Osteocyte (in vitro differentiated cells): ENCODE data around the gene DNAJB12. TPM values are rescaled to one million over a fixed set of nuclear protein-coding genes. Genes with fewer than 3 reads are reported as not detected.

ENCODE experiments used
- DNase-seq: peaks from one replicate; pipeline ENCODE4 v3.0.0; 2021; ENCODE audit warnings: mixed read lengths; ENCODE audit not compliant: unreplicated experiment; ENCODE audit errors: extremely low spot score
- H3K27ac Mint-ChIP-seq: one replicate; pipeline ENCODE4 v1.8.0; 2021; ENCODE audit warnings: mild to moderate bottlenecking, mixed read lengths; ENCODE audit not compliant: unreplicated experiment
- H3K27me3 Mint-ChIP-seq: one replicate; pipeline ENCODE4 v1.8.0; 2021; ENCODE audit warnings: mixed read lengths; ENCODE audit not compliant: unreplicated experiment
- H3K36me3 Mint-ChIP-seq: one replicate; pipeline ENCODE4 v1.8.0; 2021; ENCODE audit warnings: mixed read lengths; ENCODE audit not compliant: unreplicated experiment
- H3K4me1 Mint-ChIP-seq: one replicate; pipeline ENCODE4 v1.8.0; 2021; ENCODE audit warnings: mixed read lengths; ENCODE audit not compliant: unreplicated experiment
- H3K4me3 Mint-ChIP-seq: one replicate; pipeline ENCODE4 v1.8.0; 2021; ENCODE audit warnings: mild to moderate bottlenecking, moderate library complexity, mixed read lengths; ENCODE audit not compliant: unreplicated experiment
- H3K9me3 Mint-ChIP-seq: one replicate; pipeline ENCODE4 v1.8.0; 2021; ENCODE audit warnings: mixed read lengths; ENCODE audit not compliant: unreplicated experiment
- CTCF ChIP-seq: fragments of 200-600 bp; sonication (generic); IDR thresholded peaks from 2 replicates; pipeline ENCODE4 v1.5.0; 2021; ENCODE audit warnings: antibody characterized with exemption, mild to moderate bottlenecking, moderate library complexity
- total RNA-seq: library from RNA; stranded (reverse); gene quantifications from 2 replicates; pipeline ENCODE4 v1.2.1, GENCODE V29; 2021

DNAJB12 gene
- total RNA-seq, 1 donor from 2014 or later, result 43.0 TPM

GRCh38 chr10:72365106-72365895, 10.6 kb upstream of the DNAJB12 start:
- DNase-seq, result no peak
- no peak overlapping the region for H3K4me3 Mint-ChIP-seq
- no peak for TF ChIP-seq CTCF
- peaks cover 16% of the 10 kb centered on the region for H3K4me1 Mint-ChIP-seq
- no peaks in the 10 kb centered on the region for H3K9me3 Mint-ChIP-seq
- H3K27me3 Mint-ChIP-seq, result no peaks in the 10 kb centered on the region
- peak overlapping the region; percentile 78 for H3K27ac Mint-ChIP-seq
- peaks cover 5% of the 10 kb centered on the region for H3K36me3 Mint-ChIP-seq

- H3K4me3 Mint-ChIP-seq, result peak overlapping the region; percentile 61
- peaks cover 4% of the 10 kb centered on the region for H3K36me3 Mint-ChIP-seq
- no peaks in the 10 kb centered on the region for H3K9me3 Mint-ChIP-seq
Observed at GRCh38 chr10:72364239-72364777, 9.6 kb upstream of the DNAJB12 start.

DNA sequence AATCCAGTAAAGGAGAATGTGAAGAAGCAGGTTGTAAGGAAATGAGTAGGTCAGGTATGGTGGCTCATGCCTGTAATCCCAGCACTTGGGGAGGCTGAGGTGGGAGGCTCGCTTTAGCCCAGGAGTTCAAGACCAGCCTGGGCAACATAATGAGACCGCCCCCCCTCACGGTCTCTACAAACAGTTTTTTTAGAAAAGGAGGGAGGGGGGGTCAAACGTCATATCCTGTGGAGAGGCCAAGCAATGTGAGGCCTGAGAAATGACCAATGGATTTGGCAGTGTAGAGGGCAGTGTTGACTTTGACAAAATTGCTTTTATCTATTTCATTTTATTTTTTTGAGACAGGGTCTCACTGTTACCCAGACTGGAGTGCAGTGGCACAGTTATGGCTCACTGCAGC, 2.3 kb upstream of the DNAJB12 start:
- Mint-ChIP-seq H3K4me3 (no peak overlapping the region), H3K27me3 (no peaks in the 10 kb centered on the region), H3K4me1 (peaks cover 26% of the 10 kb centered on the region), H3K9me3 (no peaks in the 10 kb centered on the region), H3K27ac (no peak overlapping the region), H3K36me3 (peaks cover under 1% of the 10 kb centered on the region)
- no peak for TF ChIP-seq CTCF
- no peak for DNase-seq

More at GRCh38 chr10:72364239-72364777, 9.6 kb upstream of the DNAJB12 start:
- Mint-ChIP-seq H3K4me1 (peaks cover 16% of the 10 kb centered on the region), H3K27ac (peak overlapping the region; percentile 78), H3K27me3 (no peaks in the 10 kb centered on the region)
- TF ChIP-seq CTCF, result peak; percentile 96
- DNase-seq, result peak; percentile 96

- DNase-seq, result no peak
- Mint-ChIP-seq H3K4me1 (peaks cover 29% of the 10 kb centered on the region), H3K4me3 (peak overlapping the region; percentile 37), H3K9me3 (no peaks in the 10 kb centered on the region), H3K27me3 (no peaks in the 10 kb centered on the region), H3K36me3 (peaks cover 6% of the 10 kb centered on the region), H3K27ac (no peak overlapping the region)
- no peak for TF ChIP-seq CTCF
Observed at GRCh38 chr10:72356115-72356514, 1.4 kb upstream of the DNAJB12 start.

GRCh38 chr10:72355214-72355555, 466 bp upstream of the DNAJB12 start:
- H3K4me3 Mint-ChIP-seq, result peak overlapping the region; percentile 99
- no peaks in the 10 kb centered on the region for H3K27me3 Mint-ChIP-seq
- peaks cover 29% of the 10 kb centered on the region for H3K4me1 Mint-ChIP-seq
- no peaks in the 10 kb centered on the region for H3K9me3 Mint-ChIP-seq
- H3K27ac Mint-ChIP-seq, result peak overlapping the region; percentile 100
- no peak for TF ChIP-seq CTCF
- peaks cover 6% of the 10 kb centered on the region for H3K36me3 Mint-ChIP-seq
- no peak for DNase-seq
